IMR-90 (cell line): ENCODE measurements around the gene HRAS. TPM values are rescaled to one million over a fixed set of nuclear protein-coding genes. Genes with fewer than 3 reads are reported as not detected.

Source experiments
- ATAC-seq: fragments of 200-7000 bp; cut with Tn5 transposase; 2 replicates; pipeline ENCODE4 v1.9.1; 2020; ENCODE audit warnings: low read depth, mild to moderate bottlenecking, moderate library complexity
- BruUV-seq: library from RNA; stranded (reverse); fragments of 400-500 nt; replicated peaks from 2 replicates; lab custom pipeline; 2021; lab: Mats Ljungman, UMichigan
- CTCF ChIA-PET: fragments of 300-600 bp; formaldehyde crosslinking; extraction: SDS; loops from one replicate; lab custom pipeline; 2021; ENCODE audit warnings: antibody characterized with exemption; lab: Yijun Ruan, JAX
- POLR2A ChIA-PET: fragments of 300-600 bp; sonication (Branson Sonifier 250); formaldehyde crosslinking; loops from one replicate; lab custom pipeline; 2022; ENCODE audit warnings: antibody characterized with exemption; ENCODE audit not compliant: unreplicated experiment; lab: Charles Lee
- DNase-seq: peaks from one replicate; pipeline ENCODE4 v3.0.0; 2013
- H2AFZ ChIP-seq: replicated peaks from 2 replicates; pipeline ENCODE3; 2013; ENCODE audit warnings: low read length, mild to moderate bottlenecking; ENCODE audit not compliant: poor library complexity
- H2AK5ac ChIP-seq: 2 replicates; pipeline ENCODE4 v1.6.1; 2013; ENCODE audit warnings: low read depth, low read length, inconsistent platforms
- H2AK9ac ChIP-seq: replicated peaks from 2 replicates; pipeline ENCODE3; 2013; ENCODE audit warnings: mild to moderate bottlenecking, low read depth, low read length, moderate library complexity; ENCODE audit not compliant: poor library complexity
- H2BK120ac ChIP-seq: 2 replicates; pipeline ENCODE4 v1.6.1; 2013; ENCODE audit warnings: low read depth, low read length, inconsistent platforms
- H2BK15ac ChIP-seq: 3 replicates; pipeline ENCODE4 v1.6.1; 2013; ENCODE audit warnings: low read depth, low read length, inconsistent platforms
- H2BK20ac ChIP-seq: 2 replicates; pipeline ENCODE4 v1.6.1; 2013; ENCODE audit warnings: low read depth, mild to moderate bottlenecking, inconsistent platforms, low read length, moderate library complexity
- H2BK5ac ChIP-seq: 2 replicates; pipeline ENCODE4 v1.6.1; 2013; ENCODE audit warnings: mild to moderate bottlenecking, low read depth, low read length, inconsistent platforms; ENCODE audit not compliant: poor library complexity, severe bottlenecking
- H3K14ac ChIP-seq: replicated peaks from 2 replicates; pipeline ENCODE4 v1.6.1; 2013; ENCODE audit warnings: low read depth, low read length, inconsistent platforms
- H3K18ac ChIP-seq: 2 replicates; pipeline ENCODE4 v1.6.1; 2013; ENCODE audit warnings: low read depth, low read length, control low read depth
- H3K23ac ChIP-seq: 2 replicates; pipeline ENCODE4 v1.6.1; 2013; ENCODE audit warnings: low read depth, low read length, inconsistent platforms
- H3K27ac ChIP-seq: 2 replicates; pipeline ENCODE4 v1.5.1; 2013; ENCODE audit warnings: mild to moderate bottlenecking, control low read depth, low read length; ENCODE audit not compliant: insufficient read depth
- H3K27me3 ChIP-seq: 2 replicates; pipeline ENCODE4 v1.6.1; 2013; ENCODE audit warnings: low read length; ENCODE audit not compliant: control insufficient read depth, insufficient read depth
- H3K36me3 ChIP-seq: 2 replicates; pipeline ENCODE4 v1.6.1; 2013; ENCODE audit warnings: low read length, mixed read lengths; ENCODE audit not compliant: control insufficient read depth, insufficient read depth
- H3K4ac ChIP-seq: 2 replicates; pipeline ENCODE4 v1.6.1; 2013; ENCODE audit warnings: low read depth, low read length, inconsistent platforms
- H3K4me1 ChIP-seq: 2 replicates; pipeline ENCODE4 v1.6.1; 2013; ENCODE audit warnings: low read length, mixed read lengths; ENCODE audit not compliant: control insufficient read depth, insufficient read depth
- H3K4me2 ChIP-seq: 2 replicates; pipeline ENCODE4 v1.6.1; 2013; ENCODE audit warnings: low read depth, mild to moderate bottlenecking, control low read depth, low read length, moderate library complexity
- H3K4me3 ChIP-seq: 2 replicates; pipeline ENCODE4 v1.5.1; 2013; ENCODE audit warnings: low read depth, mild to moderate bottlenecking, control low read depth, low read length, moderate library complexity; ENCODE audit not compliant: insufficient read depth
- H3K56ac ChIP-seq: 2 replicates; pipeline ENCODE4 v1.6.1; 2013; ENCODE audit warnings: low read length, inconsistent platforms; ENCODE audit not compliant: insufficient read depth; ENCODE audit errors: extremely low read depth
- H3K79me1 ChIP-seq, 2 experiments: 2 replicates each; pipeline ENCODE4 v1.6.1; 2013; ENCODE audit warnings: low read length in 2 of 2, inconsistent platforms in 1 of 2, low read depth in 1 of 2
- H3K9ac ChIP-seq: 2 replicates; pipeline ENCODE4 v1.6.1; 2013; ENCODE audit warnings: low read depth, low read length, control low read depth
- H3K9me1 ChIP-seq: 2 replicates; pipeline ENCODE4 v1.6.1; 2013; ENCODE audit warnings: low read length, inconsistent platforms; ENCODE audit not compliant: insufficient read depth
- H3K9me3 ChIP-seq: 2 replicates; pipeline ENCODE4 v1.6.1; 2013; ENCODE audit warnings: low read length; ENCODE audit not compliant: control insufficient read depth, insufficient read depth
- H4K20me1 ChIP-seq: 2 replicates; pipeline ENCODE4 v1.6.1; 2013; ENCODE audit warnings: low read length, inconsistent platforms; ENCODE audit not compliant: insufficient read depth
- H4K5ac ChIP-seq: 2 replicates; pipeline ENCODE4 v1.6.1; 2013; ENCODE audit warnings: mild to moderate bottlenecking, low read depth, low read length, control low read depth
- H4K8ac ChIP-seq, 2 experiments: 2 replicates each; pipeline ENCODE4 v1.6.1; 2013; ENCODE audit warnings: low read depth in 2 of 2, low read length in 2 of 2, control low read depth in 1 of 2, inconsistent platforms in 1 of 2
- H4K91ac ChIP-seq: 2 replicates; pipeline ENCODE4 v1.6.1; 2013; ENCODE audit warnings: low read depth, low read length, inconsistent platforms; ENCODE audit not compliant: insufficient read depth
- CHD1 ChIP-seq: IDR thresholded peaks from 2 replicates; pipeline ENCODE4 v1.6.1; 2012; ENCODE audit warnings: low read depth, low read length, improper control_type of control experiment
- SMC3 ChIP-seq: fragments of 150-350 bp; IDR thresholded peaks from 2 replicates; pipeline ENCODE4 v1.6.1; 2016; ENCODE audit warnings: low read depth, mild to moderate bottlenecking, antibody characterized with exemption, low read length, moderate library complexity
- WGBS, 2 experiments: methylation state at CpG; one replicate each; pipeline versions ENCODE4 v1.1.5 to v1.1.7; 2013; ENCODE audit warnings: missing lambda C conversion rate in 2 of 2; ENCODE audit not compliant: insufficient read length in 1 of 2; ENCODE audit errors: extremely low coverage in 2 of 2; 5-methylcytosine and 5-hydroxymethylcytosine counted together
- dilution Hi-C: fragments of 300-500 bp; cut with HindIII; formaldehyde crosslinking; loops from one replicate; pipeline ENCODE4 v1.14.3; 2018; ENCODE audit warnings: low sequenced_read_pairs; ENCODE audit not compliant: unreplicated experiment
- in situ Hi-C: fragments of 300-500 bp; cut with MboI; formaldehyde crosslinking; loops from 3 replicates; pipeline ENCODE4 v1.14.3; 2019; ENCODE audit warnings: low sequenced_read_pairs, inconsistent platforms, mixed read lengths
- intact Hi-C: fragments of 100-400 bp; cut with micrococcal nuclease; formaldehyde crosslinking; loops from 2 replicates; pipeline ENCODE4 v1.10.0; 2022
- polyA plus RNA-seq, 3 experiments: library from polyadenylated mRNA; depleted of rRNA; stranded (reverse); fragments of >200 nt; gene quantifications; 2 replicates each; pipeline ENCODE4 v1.2.3, GENCODE V29; 2012; ENCODE audit warnings: low replicate concordance in 1 of 3
- total RNA-seq: library from RNA; depleted of rRNA; stranded (reverse); fragments of >200 nt; gene quantifications from 2 replicates; pipeline ENCODE4 v1.2.3, GENCODE V29; 2012

Gene HRAS
- total and polyA plus RNA-seq, 2 of the 4 experiments (the other 2 are of a cell fraction), result 108 to 123 TPM

DNA sequence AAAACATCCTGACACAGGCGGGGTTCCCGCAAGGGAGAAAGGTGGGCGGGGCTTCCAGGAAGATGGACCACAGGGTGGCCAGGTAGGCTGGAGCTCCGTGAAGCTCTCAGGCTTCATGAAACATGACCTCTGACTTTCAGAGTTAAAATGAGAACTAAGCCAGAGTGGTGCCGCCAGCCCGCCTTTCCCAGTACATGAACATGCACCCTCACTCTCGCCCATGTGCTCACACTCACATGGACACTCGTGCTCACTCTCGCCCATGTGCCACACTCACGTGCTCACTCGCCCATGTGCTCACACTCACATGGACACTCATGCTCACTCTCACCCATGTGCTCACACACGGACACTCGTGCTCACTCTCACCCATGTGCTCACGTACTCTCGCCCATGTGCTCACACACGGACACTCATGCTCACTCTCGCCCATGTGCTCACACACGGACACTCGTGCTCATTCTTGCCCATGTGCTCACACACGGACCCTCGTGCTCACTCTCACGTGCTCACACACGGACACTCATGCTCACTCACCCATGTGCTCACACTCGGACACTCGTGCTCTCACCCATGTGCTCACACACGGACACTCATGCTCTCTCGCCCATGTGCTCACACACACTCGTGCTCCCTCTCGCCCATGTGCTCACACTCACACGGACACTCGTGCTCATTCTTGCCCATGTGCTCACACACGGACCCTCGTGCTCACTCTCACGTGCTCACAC, 38.4 kb downstream of the HRAS start:
- dilution Hi-C loops (no loop called here), in situ Hi-C loops (no loop called here), intact Hi-C loops (no loop called here)
- Histone ChIP-seq H3K18ac (no peak overlapping the region), H3K9ac (no peak overlapping the region), H4K20me1 (peaks cover 21% of the 10 kb centered on the region), H3K4me3 (no peak overlapping the region), H2BK120ac (no peak overlapping the region), H3K56ac (no peak overlapping the region), H3K4ac (no peak overlapping the region), H4K8ac (no peak overlapping the region), H3K27me3 (no peaks in the 10 kb centered on the region), H3K4me2 (no peak overlapping the region), H2AFZ (no peak overlapping the region), H3K23ac (no peak overlapping the region), H2AK9ac (no peak overlapping the region), H2BK15ac (no peak overlapping the region), H4K91ac (no peak overlapping the region), H3K27ac (no peak overlapping the region), H3K4me1 (no peaks in the 10 kb centered on the region), H3K36me3 (peaks cover 75% of the 10 kb centered on the region), H4K5ac (no peak overlapping the region), H3K14ac (no peak overlapping the region), H2BK5ac (no peak overlapping the region), H3K79me1 (peaks cover 18 to 50% of the 10 kb centered on the region in 2 experiments), H3K9me3 (peaks cover 2% of the 10 kb centered on the region; the same call in 1 of the 2 replicates), H2BK20ac (no peak overlapping the region), H2AK5ac (no peak overlapping the region), H3K9me1 (peaks cover 10% of the 10 kb centered on the region)
- no TSS peak for BruUV-seq
- ATAC-seq (no peak), DNase-seq (no peak)
- ChIA-PET CTCF (no interaction called here), POLR2A (no interaction called here)
- no peak for TF ChIP-seq CHD1
- TF ChIP-seq SMC3, result no peak
- WGBS, 2 experiments, result 98% methylated on average over 30 of the region's 34 CpGs; no CpG with 5 or more reads in 1 of the 2 experiments
